NCI-H1417 treated with DMSO at 0.1 percent for 48 hours (cell line): Measurements from ENCODE around the gene PARP1.

Experiments
- DNase-seq: peaks from one replicate; lab custom pipeline; 2025; lab: John Stamatoyannopoulos, UW

PARP1 gene

GRCh38 chr1:226376300-226376699 is 31.6 kb downstream of the PARP1 start:
- DNase-seq: no peak

- no peak for DNase-seq
Observed at GRCh38 chr1:226373376-226373775, 34.5 kb downstream of the PARP1 start.

- no peak for DNase-seq
Observed at GRCh38 chr1:226372885-226373284, 35.0 kb downstream of the PARP1 start.

- DNase-seq: no peak
Observed at GRCh38 chr1:226371866-226372490, 35.9 kb downstream of the PARP1 start.

- no peak for DNase-seq
Observed at GRCh38 chr1:226371027-226371694, 36.7 kb downstream of the PARP1 start.

- DNase-seq: no peak
Observed at GRCh38 chr1:226370144-226370923, 37.6 kb downstream of the PARP1 start.

GRCh38 chr1:226369110-226369509 is 38.8 kb downstream of the PARP1 start:
- DNase-seq: no peak

GRCh38 chr1:226366290-226366689 is 41.6 kb downstream of the PARP1 start:
- DNase-seq: no peak

GRCh38 chr1:226365831-226366231 is 42.1 kb downstream of the PARP1 start:
- DNase-seq: no peak

- DNase-seq: no peak
Observed at GRCh38 chr1:226364901-226365565, 42.9 kb downstream of the PARP1 start.

- DNase-seq: no peak
Observed at GRCh38 chr1:226364514-226364899, 43.4 kb downstream of the PARP1 start.

- no peak for DNase-seq
Observed at GRCh38 chr1:226363801-226364513, 43.9 kb downstream of the PARP1 start.

GRCh38 chr1:226362891-226363447 is 44.9 kb downstream of the PARP1 start:
- DNase-seq: no peak

- no peak for DNase-seq
Observed at GRCh38 chr1:226362361-226362760, 45.5 kb downstream of the PARP1 start.

- DNase-seq: no peak
Observed at GRCh38 chr1:226360106-226360746, 47.7 kb downstream of the PARP1 start.

- DNase-seq: no peak
Observed at GRCh38 chr1:226357416-226357815, 50.5 kb downstream of the PARP1 start.

GRCh38 chr1:226355669-226356551 is 52.0 kb downstream of the PARP1 start:
- no peak for DNase-seq

GRCh38 chr1:226355016-226355415 is 52.9 kb downstream of the PARP1 start:
- DNase-seq: no peak

GRCh38 chr1:226353698-226354525 is 54.0 kb downstream of the PARP1 start:
- no peak for DNase-seq
